Glutamatergic neuron (in vitro differentiated cells): ENCODE measurements around the gene RALBP1. TPM values are rescaled to one million over a fixed set of nuclear protein-coding genes. Genes with fewer than 3 reads are reported as not detected.

Experiments
- DNase-seq: peaks from one replicate; pipeline ENCODE4 v3.0.0; 2022
- H3K27ac Mint-ChIP-seq: one replicate; pipeline ENCODE4 v1.8.0; 2020; ENCODE audit warnings: mild to moderate bottlenecking, mixed read lengths, inconsistent platforms; ENCODE audit not compliant: unreplicated experiment
- H3K27me3 Mint-ChIP-seq: one replicate; pipeline ENCODE4 v1.8.0; 2020; ENCODE audit warnings: mild to moderate bottlenecking, moderate library complexity, mixed read lengths, inconsistent platforms; ENCODE audit not compliant: unreplicated experiment
- H3K36me3 Mint-ChIP-seq: one replicate; pipeline ENCODE4 v1.8.0; 2020; ENCODE audit warnings: mild to moderate bottlenecking, mixed read lengths, inconsistent platforms; ENCODE audit not compliant: unreplicated experiment
- H3K4me1 Mint-ChIP-seq: one replicate; pipeline ENCODE4 v1.8.0; 2020; ENCODE audit warnings: mild to moderate bottlenecking, low read depth, mixed read lengths, inconsistent platforms; ENCODE audit not compliant: unreplicated experiment
- H3K4me3 Mint-ChIP-seq: one replicate; pipeline ENCODE4 v1.8.0; 2020; ENCODE audit warnings: mild to moderate bottlenecking, mixed read lengths, inconsistent platforms; ENCODE audit not compliant: unreplicated experiment
- H3K9me3 Mint-ChIP-seq: one replicate; pipeline ENCODE4 v1.8.0; 2020; ENCODE audit warnings: mild to moderate bottlenecking, moderate library complexity, mixed read lengths, inconsistent platforms; ENCODE audit not compliant: unreplicated experiment
- total RNA-seq: library from RNA; stranded (reverse); fragmentation: NEBNext Ultra II Directional; extraction: Animal tissue kit (Norgen Biotek cat#: 25700); gene quantifications from one replicate; pipeline ENCODE4 v1.2.1, GENCODE V29; 2021; ENCODE audit not compliant: unreplicated experiment
- TF ChIP-seq, protein P1 (sequence below): fragments of 200-600 bp; sonication (generic); IDR thresholded peaks from one replicate; pipeline ENCODE4 v1.5.0; 2021; ENCODE audit not compliant: partially characterized antibody, unreplicated experiment

RALBP1 gene
- total RNA-seq, 1 donor from 2014 or later: 38.1 TPM

DNA sequence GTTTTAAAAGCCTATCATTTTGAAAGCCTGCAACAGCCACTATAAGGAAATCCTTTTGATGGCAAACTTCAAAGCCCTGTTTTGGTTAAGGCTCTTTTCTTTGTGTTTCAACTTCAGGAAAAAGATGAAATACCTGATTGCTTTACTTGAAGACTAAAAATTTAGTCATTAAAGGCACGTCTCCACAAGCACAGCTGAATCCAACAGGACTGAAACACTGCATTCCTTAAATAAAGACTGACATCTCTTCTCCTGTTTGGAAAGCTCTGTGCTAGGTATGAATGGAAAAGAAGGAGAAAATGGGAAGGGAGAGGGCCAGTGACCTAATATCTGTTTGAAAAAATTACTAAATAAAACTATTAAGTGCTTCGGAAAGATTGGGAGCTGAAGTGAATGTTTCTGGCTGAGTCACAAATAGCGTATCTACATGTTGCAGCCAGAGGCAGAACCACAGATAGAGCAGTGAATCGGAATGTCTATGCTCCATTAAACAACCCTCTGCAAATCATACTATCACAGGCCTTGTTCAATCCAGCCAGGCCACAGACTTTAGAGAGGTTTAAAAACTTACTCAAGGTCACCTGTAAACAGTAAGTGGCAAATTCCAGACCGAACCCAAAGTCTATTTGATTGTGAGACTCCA, 21.1 kb upstream of the RALBP1 start:
- no peak for DNase-seq
- H3K9me3 Mint-ChIP-seq: peaks cover 1% of the 10 kb centered on the region
- H3K27ac Mint-ChIP-seq: no peak overlapping the region
- peaks cover 4% of the 10 kb centered on the region for H3K4me1 Mint-ChIP-seq
- peaks cover 12% of the 10 kb centered on the region for H3K36me3 Mint-ChIP-seq
- H3K4me3 Mint-ChIP-seq: no peak overlapping the region
- no peaks in the 10 kb centered on the region for H3K27me3 Mint-ChIP-seq
- TF ChIP-seq, protein P1, sequence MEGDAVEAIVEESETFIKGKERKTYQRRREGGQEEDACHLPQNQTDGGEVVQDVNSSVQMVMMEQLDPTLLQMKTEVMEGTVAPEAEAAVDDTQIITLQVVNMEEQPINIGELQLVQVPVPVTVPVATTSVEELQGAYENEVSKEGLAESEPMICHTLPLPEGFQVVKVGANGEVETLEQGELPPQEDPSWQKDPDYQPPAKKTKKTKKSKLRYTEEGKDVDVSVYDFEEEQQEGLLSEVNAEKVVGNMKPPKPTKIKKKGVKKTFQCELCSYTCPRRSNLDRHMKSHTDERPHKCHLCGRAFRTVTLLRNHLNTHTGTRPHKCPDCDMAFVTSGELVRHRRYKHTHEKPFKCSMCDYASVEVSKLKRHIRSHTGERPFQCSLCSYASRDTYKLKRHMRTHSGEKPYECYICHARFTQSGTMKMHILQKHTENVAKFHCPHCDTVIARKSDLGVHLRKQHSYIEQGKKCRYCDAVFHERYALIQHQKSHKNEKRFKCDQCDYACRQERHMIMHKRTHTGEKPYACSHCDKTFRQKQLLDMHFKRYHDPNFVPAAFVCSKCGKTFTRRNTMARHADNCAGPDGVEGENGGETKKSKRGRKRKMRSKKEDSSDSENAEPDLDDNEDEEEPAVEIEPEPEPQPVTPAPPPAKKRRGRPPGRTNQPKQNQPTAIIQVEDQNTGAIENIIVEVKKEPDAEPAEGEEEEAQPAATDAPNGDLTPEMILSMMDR: no peak

DNA sequence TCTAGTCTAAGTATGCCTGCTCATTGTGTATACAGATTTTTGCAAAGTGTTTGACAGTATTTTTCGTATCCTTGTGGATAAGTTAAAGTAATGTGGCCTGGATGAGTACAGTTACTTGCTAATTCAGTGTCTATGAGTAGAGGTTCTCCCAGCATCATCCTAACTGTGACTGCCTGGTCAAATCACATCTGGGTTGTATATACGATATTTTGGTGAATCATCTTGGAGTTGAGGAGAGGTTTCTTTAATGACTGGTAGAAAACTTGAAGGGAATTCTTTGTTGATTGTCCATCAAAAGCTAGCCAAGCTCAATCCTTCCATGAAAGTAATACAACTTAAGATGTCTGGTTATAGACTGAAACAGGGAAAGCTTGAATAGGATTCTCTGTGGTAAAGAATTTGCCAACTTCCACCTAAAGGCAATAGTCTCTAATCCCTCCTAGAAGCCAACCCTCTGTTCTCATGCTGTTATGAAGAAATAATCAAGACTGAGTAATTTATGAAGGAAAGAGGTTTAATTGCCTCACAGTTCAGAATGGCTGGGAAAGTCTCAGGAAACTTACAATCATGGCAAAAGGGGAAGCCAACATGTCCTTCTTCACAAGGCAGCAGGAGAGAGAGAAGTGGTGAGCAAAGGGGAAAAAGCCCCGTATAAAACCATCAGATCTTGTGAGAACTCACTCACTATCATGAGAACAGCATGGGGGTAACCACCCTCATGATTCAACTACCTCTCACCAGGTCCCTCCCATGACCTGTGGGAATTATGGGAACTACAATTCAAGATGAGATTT, 19.4 kb upstream of the RALBP1 start:
- Mint-ChIP-seq H3K27ac (no peak overlapping the region), H3K4me3 (no peak overlapping the region), H3K27me3 (no peaks in the 10 kb centered on the region), H3K9me3 (peaks cover 1% of the 10 kb centered on the region), H3K36me3 (peaks cover 12% of the 10 kb centered on the region), H3K4me1 (no peaks in the 10 kb centered on the region)
- TF ChIP-seq, protein P1: no peak
- DNase-seq: no peak

DNA sequence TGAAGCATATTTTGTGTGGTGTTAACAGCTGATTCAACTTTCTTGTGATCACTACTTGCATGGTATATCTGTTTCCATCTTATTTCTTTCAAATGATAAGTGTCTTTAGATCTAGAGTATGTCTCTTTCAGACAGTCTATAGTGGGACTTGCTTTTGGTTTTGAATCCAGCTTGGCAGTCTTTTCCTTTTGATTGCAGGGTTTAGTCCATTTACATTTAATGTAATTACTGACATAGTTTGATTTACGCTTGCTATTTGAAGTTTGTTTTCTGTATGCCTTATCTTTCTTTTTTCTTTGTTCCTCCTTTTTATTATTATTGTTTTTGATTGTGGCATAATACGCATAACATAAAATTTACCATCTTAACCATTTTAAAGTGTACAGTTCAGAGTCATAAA, 9.2 kb upstream of the RALBP1 start:
- H3K4me3 Mint-ChIP-seq: no peak overlapping the region
- peaks cover 8% of the 10 kb centered on the region for H3K36me3 Mint-ChIP-seq
- no peak overlapping the region for H3K27ac Mint-ChIP-seq
- TF ChIP-seq, protein P1: no peak
- no peak for DNase-seq
- H3K9me3 Mint-ChIP-seq: peaks cover 3% of the 10 kb centered on the region
- H3K4me1 Mint-ChIP-seq: no peaks in the 10 kb centered on the region
- H3K27me3 Mint-ChIP-seq: no peaks in the 10 kb centered on the region

DNA sequence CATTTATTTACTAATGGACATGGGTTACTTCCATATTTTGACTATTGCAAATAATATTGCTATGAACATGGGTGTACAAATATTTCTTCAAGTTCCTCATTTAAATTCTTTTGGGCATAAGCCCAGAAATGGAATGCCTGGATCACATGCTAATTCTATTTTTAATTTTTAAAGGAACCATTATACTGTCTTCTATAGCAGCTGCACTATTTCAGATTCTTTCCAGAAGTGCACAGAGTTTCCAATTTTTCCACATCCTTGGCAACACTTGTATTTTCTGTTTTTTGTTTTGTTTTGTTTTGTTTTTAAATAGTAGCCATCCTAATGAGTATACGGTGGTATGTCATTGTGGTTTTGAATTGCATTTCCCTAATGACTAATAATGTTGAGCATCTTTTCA, 8.5 kb upstream of the RALBP1 start:
- no peak overlapping the region for H3K4me3 Mint-ChIP-seq
- no peaks in the 10 kb centered on the region for H3K27me3 Mint-ChIP-seq
- no peak for DNase-seq
- H3K36me3 Mint-ChIP-seq: peaks cover 8% of the 10 kb centered on the region
- no peak overlapping the region for H3K27ac Mint-ChIP-seq
- TF ChIP-seq, protein P1: no peak
- no peaks in the 10 kb centered on the region for H3K4me1 Mint-ChIP-seq
- H3K9me3 Mint-ChIP-seq: peaks cover 3% of the 10 kb centered on the region

DNA sequence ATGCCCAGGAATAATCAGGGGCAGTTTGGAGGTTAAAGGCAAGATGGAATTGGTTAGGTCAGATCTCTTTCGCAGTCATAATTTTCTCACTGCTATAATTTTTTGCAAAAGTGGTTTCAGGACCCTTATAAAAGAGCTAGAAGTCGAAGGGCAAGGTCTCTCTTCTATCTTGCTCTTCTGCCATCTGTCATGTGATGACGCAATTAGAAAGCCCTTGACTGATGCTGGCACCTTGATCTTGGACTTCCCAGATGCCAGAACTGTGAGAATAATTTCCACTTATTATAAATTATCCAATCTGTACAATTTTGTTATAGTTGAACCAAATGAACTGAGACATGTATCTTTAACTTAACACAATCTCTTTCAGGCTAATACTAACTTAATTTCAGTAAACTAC, 6.3 kb upstream of the RALBP1 start:
- peaks cover 8% of the 10 kb centered on the region for H3K36me3 Mint-ChIP-seq
- no peak overlapping the region for H3K4me3 Mint-ChIP-seq
- peaks cover 1% of the 10 kb centered on the region for H3K4me1 Mint-ChIP-seq
- TF ChIP-seq, protein P1: no peak
- no peak for DNase-seq
- H3K27ac Mint-ChIP-seq: no peak overlapping the region
- H3K9me3 Mint-ChIP-seq: peaks cover 3% of the 10 kb centered on the region
- H3K27me3 Mint-ChIP-seq: peaks cover 2% of the 10 kb centered on the region
